H9 (cell line): ENCODE results near the gene PARPBP. TPM values are rescaled to one million over a fixed set of nuclear protein-coding genes. Genes with fewer than 3 reads are reported as not detected.

ENCODE experiments used
- DNase-seq: peaks from one replicate; pipeline ENCODE4 v3.0.0-alpha.2; 2017
- H2AFZ ChIP-seq: one replicate; pipeline ENCODE4 v1.6.1; 2013; ENCODE audit warnings: mild to moderate bottlenecking, low read length, control low read depth, moderate library complexity
- H2AK5ac ChIP-seq: 2 replicates; pipeline ENCODE4 v1.6.1; 2013; ENCODE audit warnings: low read length, control low read depth, mixed read lengths; ENCODE audit not compliant: insufficient read length
- H2BK120ac ChIP-seq: one replicate; pipeline ENCODE4 v1.6.1; 2013; ENCODE audit warnings: low read depth, mild to moderate bottlenecking, low read length, control low read depth, inconsistent platforms; ENCODE audit not compliant: poor library complexity, severe bottlenecking
- H2BK12ac ChIP-seq: 2 replicates; pipeline ENCODE4 v1.6.1; 2013; ENCODE audit warnings: low read length, control low read depth, mixed read lengths, low read depth; ENCODE audit not compliant: insufficient read length
- H2BK15ac ChIP-seq: 2 replicates; pipeline ENCODE4 v1.6.1; 2013; ENCODE audit warnings: low read depth, low read length, control low read depth
- H2BK20ac ChIP-seq: one replicate; pipeline ENCODE4 v1.6.1; 2013; ENCODE audit warnings: low read depth, mild to moderate bottlenecking, low read length, control low read depth, inconsistent platforms; ENCODE audit not compliant: poor library complexity, severe bottlenecking
- H2BK5ac ChIP-seq: 2 replicates; pipeline ENCODE4 v1.6.1; 2013; ENCODE audit warnings: low read length, control low read depth, mixed read lengths; ENCODE audit not compliant: insufficient read length
- H3K14ac ChIP-seq: 2 replicates; pipeline ENCODE4 v1.6.1; 2013; ENCODE audit warnings: low read length, control low read depth; ENCODE audit not compliant: insufficient read depth
- H3K18ac ChIP-seq: 2 replicates; pipeline ENCODE4 v1.6.1; 2013; ENCODE audit warnings: low read depth, mild to moderate bottlenecking, mixed read lengths, low read length, control low read depth; ENCODE audit not compliant: insufficient read length
- H3K23ac ChIP-seq: 2 replicates; pipeline ENCODE4 v1.6.1; 2013; ENCODE audit warnings: low read length, control low read depth, mixed read lengths, low read depth; ENCODE audit not compliant: insufficient read length
- H3K23me2 ChIP-seq: 2 replicates; pipeline ENCODE4 v1.6.1; 2013; ENCODE audit warnings: low read depth, mild to moderate bottlenecking, mixed read lengths, low read length, control low read depth; ENCODE audit not compliant: insufficient read length, poor library complexity, severe bottlenecking
- H3K27ac ChIP-seq: 2 replicates; pipeline ENCODE4 v1.5.1; 2013; ENCODE audit warnings: low read length, control low read depth, mixed read lengths, low read depth; ENCODE audit not compliant: insufficient read length
- H3K27me3 ChIP-seq: 2 replicates; pipeline ENCODE4 v1.6.1; 2013; ENCODE audit warnings: low read length, control low read depth, inconsistent platforms; ENCODE audit not compliant: insufficient read depth
- H3K4ac ChIP-seq: 2 replicates; pipeline ENCODE4 v1.6.1; 2013; ENCODE audit warnings: low read depth, mild to moderate bottlenecking, control low read depth, inconsistent platforms, low read length, moderate library complexity
- H3K4me1 ChIP-seq: 2 replicates; pipeline ENCODE4 v1.6.1; 2013; ENCODE audit warnings: low read length, control low read depth, inconsistent platforms; ENCODE audit not compliant: insufficient read depth
- H3K4me2 ChIP-seq: 2 replicates; pipeline ENCODE4 v1.6.1; 2013; ENCODE audit warnings: low read length, control low read depth, mixed read lengths; ENCODE audit not compliant: insufficient read length, insufficient read depth
- H3K56ac ChIP-seq: 2 replicates; pipeline ENCODE4 v1.6.1; 2013; ENCODE audit warnings: low read depth, mild to moderate bottlenecking, mixed read lengths, low read length, control low read depth; ENCODE audit not compliant: insufficient read length
- H3K79me1 ChIP-seq: 2 replicates; pipeline ENCODE4 v1.6.1; 2013; ENCODE audit warnings: low read depth, mild to moderate bottlenecking, moderate library complexity, low read length, control low read depth, inconsistent platforms; ENCODE audit not compliant: insufficient read depth, poor library complexity, severe bottlenecking
- H3K79me2 ChIP-seq: 2 replicates; pipeline ENCODE4 v1.6.1; 2013; ENCODE audit warnings: low read length, control low read depth, inconsistent platforms; ENCODE audit not compliant: insufficient read depth
- H3K9ac ChIP-seq: 2 replicates; pipeline ENCODE4 v1.6.1; 2013; ENCODE audit warnings: low read length, control low read depth, mixed read lengths; ENCODE audit not compliant: insufficient read length; ENCODE audit errors: extremely low read depth
- H3K9me3 ChIP-seq: one replicate; pipeline ENCODE4 v1.6.1; 2013; ENCODE audit warnings: low read depth, low read length, inconsistent platforms; ENCODE audit not compliant: control insufficient read depth
- H3T11ph ChIP-seq: one replicate; pipeline ENCODE4 v1.6.1; 2013; ENCODE audit warnings: mild to moderate bottlenecking, low read length, control low read depth, inconsistent platforms
- H4K20me1 ChIP-seq: one replicate; pipeline ENCODE4 v1.6.1; 2013; ENCODE audit not compliant: control insufficient read depth, insufficient read length, insufficient read depth
- H4K5ac ChIP-seq: 2 replicates; pipeline ENCODE4 v1.6.1; 2013; ENCODE audit warnings: low read depth, mild to moderate bottlenecking, mixed read lengths, low read length, control low read depth; ENCODE audit not compliant: insufficient read length
- H4K8ac ChIP-seq: replicated peaks from 2 replicates; pipeline ENCODE4 v1.6.1; 2013; ENCODE audit warnings: low read length, control low read depth, mixed read lengths, low read depth; ENCODE audit not compliant: insufficient read length
- H4K91ac ChIP-seq: 2 replicates; pipeline ENCODE4 v1.6.1; 2013; ENCODE audit warnings: low read depth, mild to moderate bottlenecking, moderate library complexity, mixed read lengths, low read length, control low read depth; ENCODE audit not compliant: insufficient read length
- H3K27ac Mint-ChIP-seq, 3 experiments: 2 replicates in 2 of 3; 3 replicates in 1 of 3; pipeline ENCODE4 v1.8.0; 2020 to 2021; ENCODE audit warnings: mixed read lengths in 3 of 3, mild to moderate bottlenecking in 1 of 3, moderate library complexity in 1 of 3
- H3K27me3 Mint-ChIP-seq: 2 replicates; pipeline ENCODE4 v1.8.0; 2021; ENCODE audit warnings: low read depth, mild to moderate bottlenecking, moderate library complexity, mixed read lengths
- H3K36me3 Mint-ChIP-seq, 3 experiments: 2 replicates in 2 of 3; 3 replicates in 1 of 3; pipeline ENCODE4 v1.8.0; 2020 to 2021; ENCODE audit warnings: low read depth in 3 of 3, mixed read lengths in 3 of 3; ENCODE audit not compliant: insufficient read depth in 1 of 3
- H3K4me1 Mint-ChIP-seq, 2 experiments: 2 replicates each; pipeline ENCODE4 v1.8.0; 2020; ENCODE audit warnings: mixed read lengths in 2 of 2
- H3K4me3 Mint-ChIP-seq, 2 experiments: 2 replicates in 1 of 2; 3 replicates in 1 of 2; pipeline ENCODE4 v1.8.0; 2020 to 2021; ENCODE audit warnings: mild to moderate bottlenecking in 2 of 2, mixed read lengths in 2 of 2, moderate library complexity in 1 of 2
- H3K9me3 Mint-ChIP-seq, 2 experiments: 2 replicates in 1 of 2; 3 replicates in 1 of 2; pipeline ENCODE4 v1.8.0; 2020; ENCODE audit warnings: mild to moderate bottlenecking in 2 of 2, mixed read lengths in 2 of 2, moderate library complexity in 1 of 2
- total RNA-seq: library from RNA; stranded (reverse); gene quantifications from 2 replicates; pipeline ENCODE4 v1.2.1, GENCODE V29; 2021
- TF ChIP-seq, protein P1 (sequence below): fragments of 200-600 bp; sonication (generic); conservative IDR thresholded peaks from 3 replicates; pipeline ENCODE4 v1.8.0; 2021; ENCODE audit warnings: antibody characterized with exemption, mild to moderate bottlenecking

Gene PARPBP
- total RNA-seq, 1 experiment from 2014 or later: 32.1 TPM

DNA sequence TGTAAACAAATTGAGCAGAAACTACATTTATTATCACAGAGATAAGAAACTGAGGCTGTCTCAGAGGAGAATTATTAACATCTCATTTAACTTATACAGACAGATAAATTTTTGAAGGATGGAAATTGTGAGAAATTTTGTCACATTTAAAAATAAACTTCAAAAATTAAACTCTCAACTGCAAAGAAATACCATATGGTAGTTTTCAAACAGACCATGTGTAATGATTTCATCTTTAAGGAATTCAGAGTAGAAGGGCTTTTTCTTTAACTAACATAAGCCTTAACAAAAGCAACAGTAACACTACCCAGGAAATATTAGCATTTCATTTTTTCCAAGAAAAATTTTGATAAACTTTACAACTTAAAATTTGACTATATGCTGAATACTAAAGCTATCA, 26.7 kb upstream of the PARPBP start:
- Histone ChIP-seq H2BK120ac (no peak overlapping the region), H4K5ac (no peak overlapping the region), H2BK5ac (no peak overlapping the region), H3K4me1 (no peaks in the 10 kb centered on the region), H3K4ac (no peak overlapping the region), H3K79me2 (no peaks in the 10 kb centered on the region), H3K23ac (no peak overlapping the region), H4K8ac (no peak overlapping the region), H2AFZ (no peak overlapping the region), H2BK15ac (no peak overlapping the region), H3K4me2 (no peak overlapping the region), H2AK5ac (no peak overlapping the region), H3K23me2 (no peaks in the 10 kb centered on the region), H3K18ac (no peak overlapping the region), H3T11ph (no peak overlapping the region), H3K9me3 (no peaks in the 10 kb centered on the region), H4K91ac (no peak overlapping the region), H2BK12ac (no peak overlapping the region), H3K79me1 (no peaks in the 10 kb centered on the region), H3K9ac (no peak overlapping the region), H3K14ac (no peak overlapping the region), H2BK20ac (no peak overlapping the region), H3K27ac (no peak overlapping the region), H3K56ac (no peak overlapping the region), H4K20me1 (no peaks in the 10 kb centered on the region), H3K27me3 (no peaks in the 10 kb centered on the region)
- TF ChIP-seq, protein P1, sequence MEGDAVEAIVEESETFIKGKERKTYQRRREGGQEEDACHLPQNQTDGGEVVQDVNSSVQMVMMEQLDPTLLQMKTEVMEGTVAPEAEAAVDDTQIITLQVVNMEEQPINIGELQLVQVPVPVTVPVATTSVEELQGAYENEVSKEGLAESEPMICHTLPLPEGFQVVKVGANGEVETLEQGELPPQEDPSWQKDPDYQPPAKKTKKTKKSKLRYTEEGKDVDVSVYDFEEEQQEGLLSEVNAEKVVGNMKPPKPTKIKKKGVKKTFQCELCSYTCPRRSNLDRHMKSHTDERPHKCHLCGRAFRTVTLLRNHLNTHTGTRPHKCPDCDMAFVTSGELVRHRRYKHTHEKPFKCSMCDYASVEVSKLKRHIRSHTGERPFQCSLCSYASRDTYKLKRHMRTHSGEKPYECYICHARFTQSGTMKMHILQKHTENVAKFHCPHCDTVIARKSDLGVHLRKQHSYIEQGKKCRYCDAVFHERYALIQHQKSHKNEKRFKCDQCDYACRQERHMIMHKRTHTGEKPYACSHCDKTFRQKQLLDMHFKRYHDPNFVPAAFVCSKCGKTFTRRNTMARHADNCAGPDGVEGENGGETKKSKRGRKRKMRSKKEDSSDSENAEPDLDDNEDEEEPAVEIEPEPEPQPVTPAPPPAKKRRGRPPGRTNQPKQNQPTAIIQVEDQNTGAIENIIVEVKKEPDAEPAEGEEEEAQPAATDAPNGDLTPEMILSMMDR: no peak
- Mint-ChIP-seq H3K36me3 (peaks cover 15 to 41% (median 37%) of the 10 kb centered on the region in 3 experiments), H3K4me3 (no peak overlapping the region), H3K9me3 (peaks cover 10 to 11% of the 10 kb centered on the region in 2 experiments), H3K27me3 (no peaks in the 10 kb centered on the region), H3K4me1 (no peaks in the 10 kb centered on the region), H3K27ac (no peak overlapping the region)
- DNase-seq: no peak
